ENCODE results near the gene HEPACAM2. TPM values are rescaled to one million over a fixed set of nuclear protein-coding genes. Genes with fewer than 3 reads are reported as not detected.
A peak's percentile ranks its signal among the peaks of the same experiment; 100 is the strongest.

HEPACAM2 gene
- polyA plus RNA-seq, 1 of the 3 experiments (the other 2 are of a cell fraction): not detected

DNA sequence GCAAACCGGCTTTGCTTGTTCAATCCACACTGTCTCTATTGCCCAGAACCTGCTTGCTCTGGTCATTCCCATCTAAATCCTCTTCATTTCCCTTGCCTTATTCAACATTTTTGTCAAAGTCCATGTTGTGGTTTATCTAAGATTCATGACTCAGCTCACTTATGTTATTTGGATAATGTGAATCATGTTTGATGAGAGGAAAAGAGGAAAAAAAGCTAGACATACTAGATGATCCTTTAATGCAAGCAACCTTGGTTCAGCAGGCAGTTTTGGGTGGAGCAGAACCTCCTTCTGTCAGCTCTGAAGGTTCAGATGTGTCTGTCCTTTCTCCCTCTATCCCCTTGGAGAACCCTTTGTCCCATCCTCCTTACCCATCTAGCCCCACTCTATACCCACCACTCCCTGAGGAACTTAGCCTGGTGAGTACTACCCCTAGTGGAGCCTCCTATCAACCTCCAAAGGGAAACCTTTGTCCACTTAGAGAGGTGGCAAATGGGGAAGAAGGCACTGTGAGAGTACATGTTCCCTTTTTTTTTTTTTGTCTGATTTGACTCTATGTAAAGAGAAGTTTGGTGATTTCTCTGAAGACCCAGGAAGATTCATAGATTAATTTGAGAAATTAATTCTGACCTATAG, 76.0 kb downstream of the HEPACAM2 start:
- Histone ChIP-seq H3K4me3 (ENCODE audit: low read depth in 2 of 2, low read length in 1 of 2) (no peak overlapping the region), H3F3A (replicated peaks; ENCODE audit: insufficient read depth) (peaks cover 11% of the 10 kb centered on the region), H3K4me1 (ENCODE audit: control insufficient read depth in 1 of 2, insufficient read depth in 2 of 2, low read depth in 1 of 2, low read length in 1 of 2) (peaks cover 0 to 9% of the 10 kb centered on the region in 2 experiments; a peak in 3 of 4 replicates), H3K4me2 (peak overlapping the region; percentile 42; the same call in 1 of the 2 replicates), H3K36me3 (replicated peaks in 1 of 2; ENCODE audit: control insufficient read depth in 1 of 2, insufficient read depth in 2 of 2, low read length in 1 of 2) (peaks cover 0 to 2% of the 10 kb centered on the region in 2 experiments), H3K9ac (no peak overlapping the region; the same call in 1 of the 2 replicates), H2AFZ (ENCODE audit: low read depth) (peak overlapping the region; percentile 95), H3K79me2 (ENCODE audit: insufficient read depth) (no peaks in the 10 kb centered on the region; the same call in 1 of the 2 replicates), H3K27ac (ENCODE audit: low read depth in 2 of 2, low read length in 1 of 2) (peak overlapping the region in 1 of 2 experiments; percentile 59; a peak in 2 of 4 replicates), H4K20me1 (ENCODE audit: insufficient read depth) (no peaks in the 10 kb centered on the region), H3K27me3 (ENCODE audit: insufficient read depth) (no peaks in the 10 kb centered on the region), H3K9me3 (no peaks in the 10 kb centered on the region), H3K9me2 (no peaks in the 10 kb centered on the region)
- WGBS (ENCODE audit: low lambda C conversion rate): 3% methylated on average over 1 of the region's 1 CpG
- ChIA-PET CTCF (interaction anchor here (1.1 kb wide), 1 partner anchor 1886 kb away, joined by 3 read pairs; no protein-coding TSS in a partner anchor), POLR2A (no interaction called here)
- DNase-seq: no peak
- no peak for TF ChIP-seq MXI1 (IDR thresholded peaks at IDR 0.05; ENCODE audit: low read depth, low read length)
- no peak for TF ChIP-seq EP300 (IDR thresholded peaks at IDR 0.05; ENCODE audit: borderline replicate concordance in 1 of 2, low read depth in 1 of 2, low read length in 1 of 2)
- no peak for TF ChIP-seq RXRA (IDR thresholded peaks at IDR 0.05; ENCODE audit: borderline replicate concordance, low read depth)
- 0 out of 2 replicates have a peak, but pooled peaks have one; percentile 18 for TF ChIP-seq TCF12 (IDR thresholded peaks at IDR 0.05)
- 0 out of 2 replicates have a peak, but pooled peaks have one; percentile 7 for TF ChIP-seq TEAD4 (IDR thresholded peaks at IDR 0.05; ENCODE audit: borderline replicate concordance, insufficient read depth)
- TF ChIP-seq, protein P1, sequence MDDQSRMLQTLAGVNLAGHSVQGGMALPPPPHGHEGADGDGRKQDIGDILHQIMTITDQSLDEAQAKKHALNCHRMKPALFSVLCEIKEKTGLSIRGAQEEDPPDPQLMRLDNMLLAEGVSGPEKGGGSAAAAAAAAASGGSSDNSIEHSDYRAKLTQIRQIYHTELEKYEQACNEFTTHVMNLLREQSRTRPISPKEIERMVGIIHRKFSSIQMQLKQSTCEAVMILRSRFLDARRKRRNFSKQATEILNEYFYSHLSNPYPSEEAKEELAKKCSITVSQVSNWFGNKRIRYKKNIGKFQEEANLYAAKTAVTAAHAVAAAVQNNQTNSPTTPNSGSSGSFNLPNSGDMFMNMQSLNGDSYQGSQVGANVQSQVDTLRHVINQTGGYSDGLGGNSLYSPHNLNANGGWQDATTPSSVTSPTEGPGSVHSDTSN (IDR thresholded peaks at IDR 0.05): peak; percentile 44
- TF ChIP-seq, protein P2, sequence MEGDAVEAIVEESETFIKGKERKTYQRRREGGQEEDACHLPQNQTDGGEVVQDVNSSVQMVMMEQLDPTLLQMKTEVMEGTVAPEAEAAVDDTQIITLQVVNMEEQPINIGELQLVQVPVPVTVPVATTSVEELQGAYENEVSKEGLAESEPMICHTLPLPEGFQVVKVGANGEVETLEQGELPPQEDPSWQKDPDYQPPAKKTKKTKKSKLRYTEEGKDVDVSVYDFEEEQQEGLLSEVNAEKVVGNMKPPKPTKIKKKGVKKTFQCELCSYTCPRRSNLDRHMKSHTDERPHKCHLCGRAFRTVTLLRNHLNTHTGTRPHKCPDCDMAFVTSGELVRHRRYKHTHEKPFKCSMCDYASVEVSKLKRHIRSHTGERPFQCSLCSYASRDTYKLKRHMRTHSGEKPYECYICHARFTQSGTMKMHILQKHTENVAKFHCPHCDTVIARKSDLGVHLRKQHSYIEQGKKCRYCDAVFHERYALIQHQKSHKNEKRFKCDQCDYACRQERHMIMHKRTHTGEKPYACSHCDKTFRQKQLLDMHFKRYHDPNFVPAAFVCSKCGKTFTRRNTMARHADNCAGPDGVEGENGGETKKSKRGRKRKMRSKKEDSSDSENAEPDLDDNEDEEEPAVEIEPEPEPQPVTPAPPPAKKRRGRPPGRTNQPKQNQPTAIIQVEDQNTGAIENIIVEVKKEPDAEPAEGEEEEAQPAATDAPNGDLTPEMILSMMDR (IDR thresholded peaks at IDR 0.05): peak; percentile 42
- peak; percentile 70 for TF ChIP-seq FOSL2 (IDR thresholded peaks at IDR 0.05; ENCODE audit: borderline replicate concordance, low read depth)
- no peak for TF ChIP-seq NRF1 (IDR thresholded peaks at IDR 0.05; ENCODE audit: low read depth, low read length)
- TF ChIP-seq ELF1 (IDR thresholded peaks at IDR 0.05): no peak
- peak; percentile 55 for TF ChIP-seq JUND (IDR thresholded peaks at IDR 0.05)
- TF ChIP-seq FOXM1 (IDR thresholded peaks at IDR 0.05; ENCODE audit: low read depth): no peak
- TF ChIP-seq EZH2phosphoT487 (IDR thresholded peaks at IDR 0.05; ENCODE audit: borderline replicate concordance, low read depth): no peak
- no peak for TF ChIP-seq TAF1 (IDR thresholded peaks at IDR 0.05; ENCODE audit: borderline replicate concordance, low read depth, low read length)
- no peak for TF ChIP-seq NFIC (IDR thresholded peaks at IDR 0.05; ENCODE audit: borderline replicate concordance)
- no peak for TF ChIP-seq RCOR1 (IDR thresholded peaks at IDR 0.05; ENCODE audit: low read length)
- no peak for TF ChIP-seq YY1 (IDR thresholded peaks at IDR 0.05; ENCODE audit: low read depth)

Measured in SK-N-SH (cell line).